HG03066 (cell line): Measurements from ENCODE around the gene STYXL1.
"Not testable (repeated sequence)": the region's sequence is repeated elsewhere in the genome, so short reads cannot be mapped to it uniquely, and the experiment has no call there.

Experiments used
- ATAC-seq: cut with Tn5 transposase; IDR thresholded peaks from one replicate; pipeline ENCODE4 v1.9.1; 2021; ENCODE audit warnings: low read depth; ENCODE audit not compliant: unreplicated experiment

Gene STYXL1, protein sequence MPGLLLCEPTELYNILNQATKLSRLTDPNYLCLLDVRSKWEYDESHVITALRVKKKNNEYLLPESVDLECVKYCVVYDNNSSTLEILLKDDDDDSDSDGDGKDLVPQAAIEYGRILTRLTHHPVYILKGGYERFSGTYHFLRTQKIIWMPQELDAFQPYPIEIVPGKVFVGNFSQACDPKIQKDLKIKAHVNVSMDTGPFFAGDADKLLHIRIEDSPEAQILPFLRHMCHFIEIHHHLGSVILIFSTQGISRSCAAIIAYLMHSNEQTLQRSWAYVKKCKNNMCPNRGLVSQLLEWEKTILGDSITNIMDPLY

DNA sequence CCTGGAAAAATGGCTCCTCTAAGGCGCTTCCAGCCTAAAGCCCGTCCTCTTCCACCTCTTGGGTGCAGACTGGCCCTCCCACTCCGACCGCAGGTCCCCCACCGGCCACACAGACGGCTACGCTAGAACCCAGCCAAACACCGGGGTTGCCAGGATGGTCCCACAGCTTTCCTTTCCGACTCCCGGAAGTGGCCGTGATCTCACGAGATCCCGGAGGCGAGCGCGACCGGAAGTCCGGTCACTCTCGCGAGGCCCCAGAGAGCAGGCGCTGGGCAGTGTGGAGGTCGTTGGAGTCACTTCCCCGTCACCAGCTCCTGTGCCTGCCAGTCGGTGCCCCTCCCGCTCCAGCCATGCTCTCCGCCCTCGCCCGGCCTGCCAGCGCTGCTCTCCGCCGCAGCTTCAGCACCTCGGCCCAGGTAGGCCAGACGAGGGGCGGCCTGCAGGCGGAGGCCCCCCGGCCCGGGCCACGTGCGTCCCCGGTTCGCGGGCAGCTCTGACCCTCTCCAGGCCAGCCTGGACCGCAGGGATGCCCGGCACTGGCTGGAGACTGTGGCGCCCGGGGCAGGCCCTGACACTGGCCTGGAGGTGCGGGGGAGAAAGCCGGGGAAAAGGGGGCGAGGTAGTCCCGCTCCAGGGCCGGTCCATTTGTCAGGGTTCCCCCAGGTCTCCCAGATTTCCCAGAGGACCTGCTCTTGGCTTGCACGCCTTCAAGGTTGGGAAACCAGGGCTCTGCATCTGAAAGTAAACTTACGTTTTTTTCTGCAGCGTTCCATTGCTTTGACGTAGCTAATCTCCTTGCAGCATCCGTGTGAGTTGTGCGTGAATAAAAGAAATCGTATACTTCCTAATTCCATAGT, at the start of gene STYXL1, which contains the start of gene MDH2:
TSS of gene STYXL1 (minus strand) at position 190 of the 857 bp plus-strand sequence. CDS start 17,477 bp downstream, outside the sequence.
TSS of gene MDH2 (plus strand) at position 296 of the 857 bp plus-strand sequence. CDS start at position 351, 55 bp downstream.
- ATAC-seq: peak; percentile 92

DNA sequence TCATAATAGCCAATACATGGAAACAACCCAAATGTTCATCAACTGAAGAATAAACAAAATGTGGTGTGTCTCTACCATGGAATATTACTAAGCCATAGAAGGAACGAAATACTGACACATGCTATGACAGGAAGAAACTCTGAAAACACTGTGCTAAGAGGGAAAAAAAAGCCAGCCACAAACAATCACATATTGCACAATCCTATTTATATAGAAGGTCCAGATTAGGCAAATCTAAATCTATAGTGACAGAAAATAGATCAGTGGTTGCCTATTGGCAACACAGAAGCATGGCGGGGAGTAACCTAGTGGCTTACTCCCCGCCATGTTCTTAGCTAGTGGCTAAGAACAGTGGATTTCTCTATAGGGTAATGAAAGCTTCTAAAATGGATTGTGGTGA, 48.1 kb upstream of the STYXL1 start:
- no peak for ATAC-seq

DNA sequence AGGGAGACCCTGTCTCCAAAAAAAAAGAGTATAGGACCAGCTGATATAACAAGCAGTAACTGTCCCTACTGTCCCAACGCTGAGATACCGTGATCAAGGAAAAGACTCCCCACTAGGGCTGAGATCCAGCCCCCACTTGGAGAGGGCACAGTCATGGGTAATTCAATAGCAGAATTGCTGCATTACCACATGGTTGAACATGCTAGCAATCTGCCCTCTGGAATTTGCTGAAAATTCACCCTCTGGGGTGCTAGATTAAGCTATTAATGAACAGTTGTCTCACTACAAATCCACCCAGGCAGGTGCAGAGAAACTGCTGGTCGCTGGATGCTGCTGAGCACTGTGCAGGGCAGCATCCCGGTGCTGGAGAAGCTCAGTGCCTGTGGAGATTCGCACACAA, 46.5 kb upstream of the STYXL1 start:
- not testable (repeated sequence) for ATAC-seq

DNA sequence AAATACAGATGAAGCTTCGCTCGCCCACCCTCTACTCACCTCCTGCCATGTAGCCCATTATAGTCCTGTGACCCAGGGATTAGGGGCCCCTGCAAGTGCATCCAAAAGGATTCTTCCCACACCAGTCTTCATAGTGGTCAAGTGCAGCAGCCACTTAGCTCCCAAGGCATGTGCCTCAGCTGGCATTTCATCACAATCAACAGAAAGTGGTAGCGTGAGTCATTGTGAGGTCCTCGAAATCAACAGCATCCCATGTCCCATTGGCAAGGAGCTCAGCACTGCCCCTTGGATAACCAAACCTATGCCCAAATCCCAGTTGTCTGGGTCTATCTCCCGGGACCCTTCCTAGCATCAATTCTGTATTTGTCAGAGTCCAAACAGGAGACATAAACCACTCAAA, 45.7 kb upstream of the STYXL1 start:
- not testable (repeated sequence) for ATAC-seq

DNA sequence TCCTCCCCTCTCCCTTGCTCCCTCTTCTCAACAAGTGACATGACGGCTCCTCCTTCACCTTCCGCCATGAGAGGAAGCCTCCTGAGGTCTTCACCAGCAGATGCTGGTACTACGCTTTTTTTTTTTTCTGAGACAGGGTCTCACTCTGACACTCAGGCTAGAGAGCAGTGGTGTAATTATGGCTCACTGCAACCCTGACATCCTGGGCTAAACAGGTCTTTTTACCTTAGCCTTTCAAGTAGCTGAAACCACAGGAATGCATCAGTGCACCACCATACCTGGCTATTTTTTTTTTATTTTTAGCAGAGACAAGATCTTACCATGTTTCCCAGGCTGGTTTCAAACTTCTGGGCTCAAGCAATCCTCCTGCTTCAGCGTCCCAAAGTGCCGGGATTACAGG, 43.7 kb upstream of the STYXL1 start:
- no peak for ATAC-seq

DNA sequence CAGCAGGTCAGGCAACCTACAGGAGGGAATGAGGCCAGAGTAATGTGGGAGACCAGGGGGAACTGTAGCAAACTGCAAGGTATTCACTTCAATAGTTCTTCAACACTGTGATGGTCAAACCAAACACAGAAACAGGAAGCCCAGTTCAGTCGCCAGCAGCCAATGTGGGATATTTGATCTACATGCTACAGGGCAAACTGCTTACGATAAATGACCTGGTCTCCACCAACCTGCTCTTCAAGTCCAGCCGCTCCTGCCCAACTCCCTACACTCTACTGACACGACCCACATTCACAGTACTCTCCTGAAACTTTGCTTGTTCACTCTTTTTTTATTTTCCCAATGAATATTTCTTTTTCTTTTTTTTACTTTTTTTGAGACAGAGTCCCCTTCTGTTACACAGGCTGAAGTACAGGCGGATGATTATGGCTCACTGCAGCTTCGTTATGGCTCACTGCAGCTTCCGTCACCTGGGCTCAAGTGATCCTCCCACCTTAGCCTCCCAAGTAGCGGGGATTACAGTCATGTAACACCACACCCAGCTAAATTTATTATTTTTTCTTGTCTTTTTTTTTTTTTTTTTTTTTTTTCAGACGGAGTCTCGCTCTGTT, 42.2 kb upstream of the STYXL1 start:
- no peak for ATAC-seq

DNA sequence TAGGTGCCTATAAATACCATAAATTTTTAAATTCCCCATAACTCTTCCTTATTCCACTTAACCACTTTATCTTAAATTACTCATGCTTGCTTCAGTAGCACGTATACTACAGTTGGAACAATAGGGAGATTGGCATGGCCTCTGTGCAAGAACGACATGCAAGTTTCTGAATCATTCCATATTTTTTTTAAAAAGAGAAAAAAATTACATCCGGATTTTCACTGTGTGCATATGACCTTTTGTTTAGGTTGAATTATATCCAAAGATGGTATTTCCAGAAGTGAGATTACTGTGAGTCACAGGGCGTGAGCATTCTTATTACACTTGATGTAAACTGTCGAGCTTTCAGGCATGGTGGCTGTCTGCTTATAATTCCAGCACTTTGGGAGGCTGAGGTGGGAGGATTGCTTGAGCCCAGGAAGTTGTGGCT, 39.6 kb upstream of the STYXL1 start:
- not testable (repeated sequence) for ATAC-seq

DNA sequence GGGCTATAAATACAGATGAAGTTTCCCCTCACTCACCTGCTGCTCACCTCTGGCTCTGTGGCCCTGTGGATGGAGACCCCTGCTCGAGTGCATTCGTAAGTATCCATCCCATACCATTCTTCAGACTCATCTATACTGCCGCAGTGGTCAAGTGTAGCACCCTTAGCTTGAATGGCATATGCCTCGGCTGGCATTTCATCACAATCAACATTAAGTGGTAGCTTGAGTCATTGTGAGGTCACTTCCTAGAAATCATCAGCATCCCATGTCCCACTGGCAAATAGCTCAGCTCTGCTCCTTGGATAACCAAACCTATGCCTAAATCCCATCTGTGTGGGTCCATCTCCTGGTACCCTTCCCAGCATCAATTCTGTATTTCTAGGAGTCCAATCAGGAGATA, 38.3 kb upstream of the STYXL1 start:
- ATAC-seq: no peak

DNA sequence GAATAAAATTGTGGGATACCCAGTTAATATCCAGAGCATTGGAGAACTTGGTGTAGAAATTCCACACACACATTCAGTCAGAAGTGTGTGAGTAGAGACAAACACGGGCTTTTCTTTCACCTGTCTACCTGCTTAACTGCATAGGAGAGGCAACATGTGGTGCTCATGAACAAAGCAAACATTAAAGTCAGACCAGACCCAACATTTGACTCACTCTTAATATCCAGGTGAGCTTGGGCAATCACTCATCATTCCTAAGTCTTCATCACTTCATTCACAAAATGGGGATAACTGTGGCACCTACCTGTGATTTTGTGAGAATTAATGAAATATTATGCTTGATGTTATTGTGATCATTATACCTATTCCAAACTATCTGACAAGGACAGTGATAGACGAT, 36.3 kb upstream of the STYXL1 start:
- ATAC-seq: not testable (repeated sequence)

DNA sequence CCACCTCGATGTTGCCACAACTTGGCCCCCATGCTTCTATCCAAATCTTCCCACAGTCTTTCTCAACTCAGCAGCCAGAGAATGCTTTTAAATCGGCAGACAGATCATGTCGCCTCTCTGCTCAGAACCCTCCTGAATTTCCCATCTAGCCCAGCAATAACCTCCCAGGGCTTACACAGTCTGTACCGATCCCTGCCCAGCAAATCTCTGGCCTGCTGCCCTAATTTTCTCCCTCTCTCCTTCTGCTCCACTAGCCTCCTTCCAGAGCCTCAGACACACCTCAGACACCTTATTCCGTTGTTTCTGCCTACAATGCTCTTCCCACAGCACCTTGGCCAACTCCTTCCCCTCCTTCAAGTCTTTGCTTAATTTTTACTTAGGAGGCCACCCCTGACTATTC, 32.4 kb upstream of the STYXL1 start:
- no peak for ATAC-seq

DNA sequence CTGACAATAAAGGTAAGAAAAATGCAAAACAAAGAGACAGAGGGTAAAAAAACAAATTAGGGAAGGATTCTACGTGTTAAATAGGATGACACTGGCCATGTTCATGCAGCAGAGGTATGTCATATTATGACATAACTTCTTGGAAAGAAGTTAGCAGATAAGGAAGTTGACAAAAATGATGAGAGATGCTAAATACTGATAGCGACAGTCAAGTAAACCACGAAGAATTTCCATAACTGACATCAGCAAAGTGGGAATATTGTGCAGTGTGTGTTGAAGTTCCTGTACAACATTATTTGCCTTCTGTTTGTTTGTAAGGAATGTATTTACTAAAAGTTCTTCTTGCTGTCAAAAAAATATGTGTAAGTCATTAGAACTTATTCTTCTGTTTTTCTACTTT, 29.6 kb upstream of the STYXL1 start:
- ATAC-seq: no peak

DNA sequence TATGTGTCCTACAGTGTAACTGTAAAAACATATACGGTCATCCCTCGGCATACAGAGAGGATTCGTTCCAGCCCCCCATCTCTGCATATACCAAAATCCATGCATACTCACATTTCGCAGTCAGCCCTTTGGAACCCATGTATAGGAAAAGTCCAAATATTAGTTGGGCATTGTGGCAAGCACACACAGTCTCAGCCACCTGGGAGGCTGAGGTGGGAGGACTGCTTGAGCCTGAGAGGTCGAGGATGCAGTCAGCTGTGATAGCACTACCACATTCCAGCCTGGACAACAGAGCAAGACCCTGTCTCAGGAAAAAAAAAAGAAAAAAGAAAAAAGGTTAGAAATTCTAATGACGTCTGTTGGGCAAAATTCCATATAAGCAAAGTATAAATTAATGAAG, 29.2 kb upstream of the STYXL1 start:
- ATAC-seq: no peak

DNA sequence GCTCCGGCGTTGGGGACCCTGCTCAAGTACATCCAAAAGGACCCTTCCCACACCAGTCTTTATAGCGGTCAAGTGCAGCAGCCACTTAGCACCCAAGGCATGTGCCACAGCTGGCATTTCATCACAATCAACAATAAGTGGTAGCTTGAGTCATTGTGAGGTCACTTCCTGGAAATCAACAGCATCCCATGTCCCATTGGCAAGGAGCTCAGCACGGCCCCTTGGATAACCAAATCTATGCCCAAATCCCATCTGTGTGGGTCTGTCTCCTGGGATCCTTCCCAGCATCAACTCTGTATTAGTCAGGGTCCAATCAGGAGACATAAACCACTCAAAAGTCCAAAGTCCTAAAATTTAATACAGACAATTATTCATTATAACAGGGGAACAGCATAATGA, 27.2 kb upstream of the STYXL1 start:
- ATAC-seq: no peak

DNA sequence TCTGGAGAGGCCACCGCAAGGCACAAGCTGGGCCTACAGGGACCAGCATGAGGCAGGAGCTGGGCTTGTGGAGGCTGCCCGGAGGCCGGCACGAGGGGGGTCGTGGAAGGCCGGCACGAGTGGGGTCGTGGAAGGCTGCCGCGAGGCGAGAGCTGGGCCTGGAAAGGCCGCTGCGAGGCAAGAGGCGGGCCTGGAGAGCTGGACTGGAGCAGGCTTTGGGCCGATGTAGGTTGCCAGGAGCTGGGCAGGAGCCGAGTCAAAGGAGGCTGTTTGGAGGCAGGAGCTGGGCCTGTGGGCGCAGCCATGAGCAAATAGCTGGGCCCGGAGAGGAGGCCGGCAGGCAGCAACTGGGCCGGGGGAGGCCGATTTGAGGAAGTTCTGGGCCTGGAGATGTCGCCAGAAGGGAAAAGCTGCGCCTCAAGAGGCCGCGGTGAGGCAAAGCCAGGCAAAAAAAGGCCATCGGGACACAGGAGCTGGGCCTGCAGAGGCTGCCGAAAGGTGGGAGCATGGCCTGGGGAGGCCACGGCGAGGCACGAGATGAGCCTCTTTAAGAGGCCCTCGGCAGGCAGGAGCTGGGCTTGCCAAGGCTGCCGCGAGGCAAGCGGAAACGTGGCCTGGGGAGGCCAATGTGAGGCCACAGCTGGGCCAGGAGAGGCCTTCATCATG, 26.6 kb upstream of the STYXL1 start:
- ATAC-seq: no peak

DNA sequence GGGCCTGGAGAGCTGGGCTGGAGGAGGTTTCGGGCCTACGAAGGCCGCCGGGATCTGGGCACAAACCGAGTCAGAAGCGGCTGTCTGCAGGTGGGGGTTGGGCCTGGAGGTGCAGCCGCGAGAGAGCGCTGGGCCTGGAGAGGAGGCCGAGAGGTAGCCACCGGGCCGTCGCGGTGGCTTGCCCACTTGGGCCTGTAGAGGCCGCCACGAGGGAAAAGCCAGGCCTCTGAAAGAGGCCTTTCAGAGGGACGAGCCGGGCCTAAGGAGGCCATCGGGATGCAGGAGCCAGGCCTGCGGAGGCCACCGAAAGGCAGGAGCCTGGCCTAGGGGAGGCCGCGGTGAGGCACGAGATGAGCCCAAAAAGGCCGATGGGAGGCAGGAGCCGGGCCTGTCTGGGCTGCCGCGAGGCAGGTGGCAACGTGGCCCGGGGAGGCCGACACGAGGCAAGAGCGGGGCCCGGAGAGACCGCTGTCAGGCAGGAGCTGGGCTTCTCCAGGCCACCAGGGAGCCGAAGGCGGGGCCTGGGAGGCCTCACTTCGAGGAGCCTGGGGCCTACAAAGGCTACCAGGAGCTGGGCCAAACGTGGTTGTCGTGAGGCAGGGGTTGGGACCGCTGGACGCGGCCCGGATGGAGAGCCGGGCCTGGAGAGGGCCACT, 25.7 kb upstream of the STYXL1 start:
- ATAC-seq: no peak

DNA sequence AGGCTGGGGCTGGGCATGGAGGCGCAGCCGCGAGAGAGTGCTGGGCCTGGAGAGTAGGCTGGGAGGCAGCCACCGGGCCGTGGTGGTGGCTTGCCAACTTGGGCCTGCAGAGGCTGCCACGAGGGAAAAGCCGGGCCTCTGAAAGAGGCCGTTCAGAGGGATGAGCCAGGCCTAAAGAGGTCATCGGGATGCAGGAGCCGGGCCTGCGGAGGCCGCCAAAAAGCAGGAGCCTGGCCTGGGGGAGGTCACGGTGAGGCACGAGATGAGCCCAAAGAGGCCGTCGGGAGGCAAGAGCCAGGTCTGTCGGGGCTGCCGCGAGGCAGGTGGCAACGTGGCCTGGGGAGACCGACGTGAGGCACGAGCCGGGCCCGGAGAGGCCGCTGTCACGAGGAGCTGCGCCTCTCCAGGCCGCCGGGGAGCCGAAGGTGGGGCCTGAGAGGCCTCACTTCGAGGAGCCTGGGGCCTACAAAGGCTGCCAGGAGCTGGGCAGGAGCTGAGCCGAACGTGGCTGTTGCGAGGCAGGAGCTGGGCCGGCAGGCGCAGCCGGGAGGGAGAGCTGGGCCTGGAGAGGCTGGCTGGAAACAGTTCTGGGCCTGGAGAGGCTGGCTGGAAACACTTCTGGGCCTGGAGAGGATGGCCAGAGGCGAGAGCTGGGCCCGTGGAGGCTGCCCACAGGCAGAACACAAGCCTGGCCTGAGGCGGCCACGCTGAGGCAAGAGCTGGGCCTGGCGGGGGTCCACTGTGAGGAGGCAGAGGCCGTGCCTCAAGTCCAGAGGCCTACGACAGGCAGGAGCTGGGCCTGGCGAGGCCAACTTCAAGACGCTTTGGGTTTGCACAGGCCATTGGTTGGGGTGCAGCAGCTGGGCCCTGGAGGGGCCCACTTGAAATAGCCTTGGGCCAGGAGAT, 24.7 kb upstream of the STYXL1 start:
- ATAC-seq: no peak

DNA sequence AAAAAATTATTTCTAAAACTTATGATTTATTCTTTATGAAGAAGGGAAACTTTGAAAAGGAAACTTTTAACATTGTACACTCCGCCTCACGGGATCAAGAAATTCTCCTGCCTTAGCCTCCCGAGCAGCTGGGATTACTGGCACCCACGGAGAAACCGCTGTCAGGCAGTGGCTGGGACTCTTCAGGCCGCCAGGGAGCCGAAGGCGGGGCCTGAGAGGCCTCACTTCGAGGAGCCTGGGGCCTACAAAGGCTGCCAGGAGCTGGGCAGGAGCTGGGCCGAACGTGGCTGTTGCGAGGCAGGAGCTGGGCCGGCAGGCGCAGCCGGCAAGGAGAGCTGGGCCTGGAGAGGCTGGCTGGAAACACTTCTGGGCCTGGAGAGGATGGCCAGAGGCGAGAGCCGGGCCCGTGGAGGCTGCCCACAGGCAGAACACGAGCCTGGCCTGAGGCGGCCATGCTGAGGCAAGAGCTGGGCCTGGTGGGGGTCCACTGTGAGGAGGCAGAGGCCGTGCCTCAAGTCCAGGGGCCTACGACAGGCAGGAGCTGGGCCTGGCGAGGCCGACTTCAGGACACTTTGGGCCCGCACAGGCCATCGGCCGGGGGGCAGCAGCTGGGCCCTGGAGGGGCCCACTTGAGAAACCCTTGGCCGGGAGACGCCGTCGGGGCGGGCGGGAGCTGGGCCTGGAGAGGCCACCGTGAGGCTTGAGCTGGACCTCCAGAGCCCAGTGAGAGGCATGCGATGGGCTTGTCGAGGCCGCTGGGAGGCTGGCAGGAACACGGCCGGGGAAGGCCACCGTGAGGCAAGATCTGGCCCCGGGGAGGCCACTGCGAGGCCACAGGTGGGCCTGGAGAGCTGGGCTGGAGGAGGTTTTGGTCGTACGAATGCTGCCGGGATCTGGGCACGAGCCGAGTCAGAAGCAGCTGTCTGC, 23.8 kb upstream of the STYXL1 start:
- ATAC-seq: no peak

DNA sequence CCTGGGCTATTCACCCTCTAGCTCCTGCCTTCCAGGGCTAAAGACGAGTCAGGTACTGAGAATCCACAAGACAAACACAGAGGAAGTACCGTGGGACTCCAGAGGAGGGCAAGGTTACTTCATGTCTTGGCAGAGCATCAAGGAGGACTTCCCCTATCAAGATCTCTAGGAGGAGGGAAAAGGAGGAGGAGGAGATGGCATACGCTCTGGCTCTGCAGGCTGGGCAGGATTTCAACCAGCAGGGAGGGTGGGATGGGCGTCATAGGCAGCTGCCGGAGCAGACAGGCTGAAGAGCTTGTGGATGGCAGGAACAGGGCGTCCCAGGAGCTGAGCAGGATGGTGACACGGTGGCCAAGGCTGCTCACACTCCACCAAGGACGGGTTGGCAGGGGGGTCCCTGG, 21.4 kb upstream of the STYXL1 start:
- ATAC-seq: no peak
